ENCODE results near the gene DIS3. TPM values are rescaled to one million over a fixed set of nuclear protein-coding genes. Genes with fewer than 3 reads are reported as not detected.
"Not testable (repeated sequence)": the region's sequence is repeated elsewhere in the genome, so short reads cannot be mapped to it uniquely, and the experiment has no call there.

Gene DIS3, protein sequence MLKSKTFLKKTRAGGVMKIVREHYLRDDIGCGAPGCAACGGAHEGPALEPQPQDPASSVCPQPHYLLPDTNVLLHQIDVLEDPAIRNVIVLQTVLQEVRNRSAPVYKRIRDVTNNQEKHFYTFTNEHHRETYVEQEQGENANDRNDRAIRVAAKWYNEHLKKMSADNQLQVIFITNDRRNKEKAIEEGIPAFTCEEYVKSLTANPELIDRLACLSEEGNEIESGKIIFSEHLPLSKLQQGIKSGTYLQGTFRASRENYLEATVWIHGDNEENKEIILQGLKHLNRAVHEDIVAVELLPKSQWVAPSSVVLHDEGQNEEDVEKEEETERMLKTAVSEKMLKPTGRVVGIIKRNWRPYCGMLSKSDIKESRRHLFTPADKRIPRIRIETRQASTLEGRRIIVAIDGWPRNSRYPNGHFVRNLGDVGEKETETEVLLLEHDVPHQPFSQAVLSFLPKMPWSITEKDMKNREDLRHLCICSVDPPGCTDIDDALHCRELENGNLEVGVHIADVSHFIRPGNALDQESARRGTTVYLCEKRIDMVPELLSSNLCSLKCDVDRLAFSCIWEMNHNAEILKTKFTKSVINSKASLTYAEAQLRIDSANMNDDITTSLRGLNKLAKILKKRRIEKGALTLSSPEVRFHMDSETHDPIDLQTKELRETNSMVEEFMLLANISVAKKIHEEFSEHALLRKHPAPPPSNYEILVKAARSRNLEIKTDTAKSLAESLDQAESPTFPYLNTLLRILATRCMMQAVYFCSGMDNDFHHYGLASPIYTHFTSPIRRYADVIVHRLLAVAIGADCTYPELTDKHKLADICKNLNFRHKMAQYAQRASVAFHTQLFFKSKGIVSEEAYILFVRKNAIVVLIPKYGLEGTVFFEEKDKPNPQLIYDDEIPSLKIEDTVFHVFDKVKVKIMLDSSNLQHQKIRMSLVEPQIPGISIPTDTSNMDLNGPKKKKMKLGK
- 10 to 100 TPM; 21.6 to 41.1 (median 36.8) TPM for polyA plus RNA-seq (ENCODE audit: insufficient read depth in 1 of 5, insufficient read length in 5 of 5, low replicate concordance in 1 of 5)
- long read RNA-seq, donor 1, full-length matches to known transcripts, result 1 of 8 reads
- long read RNA-seq, donor 1, partial matches to known transcripts, result 7 of 8 reads
- long read RNA-seq, donor 1, other reads (novel, unspliced or antisense), result 0 of 8 reads
- long read RNA-seq, donor 2, full-length matches to known transcripts, result 2 of 2 reads
- long read RNA-seq, donor 2, partial matches to known transcripts, result 0 of 2 reads
- long read RNA-seq, donor 2, other reads (novel, unspliced or antisense), result 0 of 2 reads
- long read RNA-seq, donor 3, full-length matches to known transcripts, result 4 of 27 reads
- long read RNA-seq, donor 3, partial matches to known transcripts, result 23 of 27 reads
- long read RNA-seq, donor 3, other reads (novel, unspliced or antisense), result 0 of 27 reads
- long read RNA-seq, donor 4, partial matches to known transcripts, result 0 of 1 reads
- long read RNA-seq, donor 4, other reads (novel, unspliced or antisense), result 0 of 1 reads
- long read RNA-seq, donor 5, full-length matches to known transcripts, result 2 of 11 reads
- long read RNA-seq, donor 5, partial matches to known transcripts, result 9 of 11 reads
- long read RNA-seq, donor 5, other reads (novel, unspliced or antisense), result 0 of 11 reads
- long read RNA-seq, donor 6, full-length matches to known transcripts, result 6 of 6 reads
- long read RNA-seq, donor 6, partial matches to known transcripts, result 0 of 6 reads
- long read RNA-seq, donor 6, other reads (novel, unspliced or antisense), result 0 of 6 reads
- long read RNA-seq, donor 7, partial matches to known transcripts, result 32 of 32 reads
- long read RNA-seq, donor 7, other reads (novel, unspliced or antisense), result 0 of 32 reads
- long read RNA-seq, donor 8, partial matches to known transcripts, result 13 of 19 reads
- long read RNA-seq, donor 8, other reads (novel, unspliced or antisense), result 5 of 19 reads

DNA sequence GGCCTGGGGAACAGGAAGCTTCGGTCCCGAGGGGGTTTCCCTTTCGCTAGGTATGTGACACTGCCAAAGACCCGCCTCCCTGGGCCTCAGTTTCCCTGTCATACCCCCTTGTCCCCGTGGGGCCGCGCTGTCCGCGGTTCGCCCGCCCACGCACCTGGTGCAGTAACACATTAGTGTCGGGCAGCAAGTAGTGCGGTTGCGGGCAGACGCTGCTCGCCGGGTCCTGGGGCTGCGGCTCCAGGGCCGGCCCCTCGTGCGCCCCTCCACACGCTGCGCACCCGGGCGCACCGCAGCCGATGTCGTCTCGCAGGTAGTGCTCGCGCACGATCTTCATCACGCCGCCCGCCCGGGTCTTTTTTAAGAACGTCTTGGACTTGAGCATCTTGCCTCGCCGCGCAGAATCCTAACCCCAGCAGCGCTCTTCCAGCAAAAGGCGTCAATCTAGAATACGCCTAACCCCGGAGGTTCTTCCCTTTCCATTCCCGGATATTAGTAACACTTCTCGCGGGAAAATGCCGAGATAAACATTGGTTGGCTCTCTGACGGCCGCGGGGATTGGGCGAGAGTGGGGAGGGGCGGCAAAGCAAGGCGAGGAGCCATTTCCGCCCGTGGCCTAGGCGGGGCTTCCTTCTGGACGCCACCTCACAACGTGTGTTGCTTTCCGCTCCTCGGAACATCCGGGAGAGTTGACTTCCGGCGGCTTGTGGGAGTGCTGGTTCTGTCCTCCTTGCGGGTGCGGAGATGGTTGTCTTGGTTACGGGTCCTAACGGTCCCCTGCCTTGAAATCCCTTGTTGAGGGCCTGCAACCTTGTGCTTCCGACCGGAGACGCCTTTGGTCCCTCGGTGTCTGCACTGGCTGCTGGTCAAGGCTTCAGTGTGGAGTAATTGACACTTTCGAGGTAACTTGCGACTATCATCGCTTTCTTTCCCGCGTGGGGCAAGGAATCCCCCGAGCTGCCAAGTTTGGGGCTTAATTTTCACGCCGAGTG is at the start of gene DIS3, which contains the start of gene PIBF1:
TSS of gene DIS3 (minus strand) at position 450 of the 989 bp plus-strand sequence. CDS start at position 382, 68 bp downstream.
TSS of gene PIBF1 (plus strand) at position 683 of the 989 bp plus-strand sequence. CDS start 1,337 bp downstream, outside the sequence.
- DNase-seq, result peak; percentile 96 to 97

DNA sequence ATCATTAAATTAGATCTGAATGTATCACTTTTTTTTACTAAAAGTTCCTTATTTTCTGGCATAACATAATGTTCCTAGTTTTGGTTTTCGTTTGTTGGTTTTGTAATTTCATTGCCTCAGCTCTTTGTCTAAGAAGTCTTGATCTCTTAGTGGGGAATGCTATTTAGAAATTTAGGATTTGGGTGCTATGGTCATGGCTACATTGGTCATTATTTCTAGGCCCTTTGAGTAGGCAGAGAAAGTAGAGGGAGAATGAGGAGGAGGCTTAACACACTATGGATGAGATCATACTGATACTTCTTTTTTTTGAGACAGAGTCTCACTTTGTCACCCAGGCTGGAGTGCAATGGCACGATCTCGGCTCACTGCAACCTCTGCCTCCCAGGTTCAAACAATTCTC is 42.0 kb upstream of the DIS3 start:
- DNase-seq, result no peak

DNA sequence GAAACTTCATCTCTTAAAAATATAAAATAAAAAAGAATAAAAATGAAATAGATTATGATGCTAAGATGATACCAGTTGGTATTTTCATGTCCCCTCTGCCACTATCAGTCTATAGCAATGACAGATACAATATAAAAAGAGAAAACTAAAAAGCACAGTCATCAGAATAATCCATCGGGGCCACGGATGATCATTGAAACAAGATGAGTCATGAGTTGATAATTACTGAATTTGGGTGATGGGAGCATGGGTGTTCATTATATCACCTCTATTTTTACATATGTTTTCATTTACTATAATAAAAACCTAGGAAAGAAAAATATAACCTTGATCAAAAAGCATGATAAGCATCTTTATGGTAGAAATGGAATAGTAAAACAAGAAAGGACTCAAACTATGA is 41.4 kb upstream of the DIS3 start:
- DNase-seq, result no peak

DNA sequence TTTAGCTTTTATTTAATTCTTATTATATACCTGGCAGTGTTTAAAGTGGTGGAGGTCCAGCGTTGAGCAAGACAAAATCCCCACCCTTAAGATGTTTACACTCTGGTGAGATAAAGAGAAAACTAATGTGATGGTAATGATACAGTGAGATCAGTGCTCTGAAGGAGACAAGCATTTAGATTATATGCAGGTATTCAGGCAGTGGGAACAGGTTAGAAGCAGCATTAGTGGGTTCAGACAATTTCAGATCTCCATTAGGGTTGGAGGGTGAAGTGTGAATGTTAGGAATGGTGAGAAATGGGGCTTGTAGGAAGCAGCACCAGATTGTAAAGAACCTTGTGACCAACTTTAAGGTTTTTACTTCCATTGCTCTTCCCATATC is 39.2 kb upstream of the DIS3 start:
- DNase-seq, result no peak

DNA sequence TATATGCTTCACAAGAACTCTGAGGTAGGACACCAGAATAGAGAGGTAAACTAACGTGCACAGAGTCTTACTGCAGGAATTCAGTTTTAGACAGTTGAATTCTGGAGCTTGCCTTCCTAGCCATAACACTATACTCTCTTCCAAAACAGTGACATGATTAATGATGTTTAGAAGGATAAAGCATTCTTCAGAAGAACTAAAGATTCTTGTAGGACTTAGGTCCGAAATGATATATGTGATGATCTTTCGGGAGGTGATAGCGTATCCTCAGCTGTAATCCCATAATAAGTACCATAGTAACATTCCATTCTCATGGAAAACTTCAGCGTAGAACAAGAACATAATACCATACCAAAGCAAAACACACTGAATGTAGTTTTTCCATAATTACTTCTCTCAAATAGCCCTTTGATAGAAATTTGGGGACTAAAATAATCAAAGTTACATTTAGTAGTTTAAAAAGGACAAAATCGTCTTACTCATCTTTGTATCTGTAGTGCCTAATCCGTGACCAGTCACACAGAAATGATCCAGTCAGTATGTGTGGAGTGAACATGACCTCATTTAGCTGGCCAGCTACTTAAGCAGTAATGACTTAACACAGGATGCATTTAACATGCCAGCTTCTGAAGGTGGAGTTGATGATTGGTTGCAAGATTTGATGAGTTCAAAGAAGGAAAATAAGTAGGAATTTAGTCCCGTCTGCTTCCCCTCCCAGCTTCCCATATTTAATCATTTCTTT is 38.6 kb upstream of the DIS3 start:
- DNase-seq, result no peak

DNA sequence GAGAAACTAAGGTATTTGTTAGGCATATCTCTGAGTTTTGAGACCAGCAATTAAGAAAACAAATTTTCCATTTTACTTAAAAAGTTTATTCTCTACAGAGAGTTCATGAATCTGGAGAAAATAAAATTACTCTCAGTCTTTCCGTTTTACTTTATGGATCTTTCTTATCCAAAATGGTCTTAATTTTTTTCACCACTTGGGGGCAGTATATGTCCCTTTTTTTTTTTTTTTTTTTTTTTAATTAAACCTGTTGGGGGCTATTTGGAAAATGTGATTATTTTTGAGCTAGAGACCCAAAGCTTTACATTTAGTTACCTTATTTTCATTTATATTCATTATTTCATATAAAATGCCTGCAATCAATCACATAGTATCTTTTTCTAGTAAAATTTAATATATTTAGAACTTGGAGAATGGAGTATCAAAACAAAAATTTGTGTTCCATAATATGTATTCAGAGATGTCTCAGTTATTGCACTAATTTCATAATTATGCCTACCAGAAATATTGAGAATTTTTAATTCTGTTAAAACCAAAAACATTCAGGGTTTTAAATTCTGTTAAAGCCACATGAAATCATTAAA is 27.3 kb upstream of the DIS3 start:
- no peak for DNase-seq

DNA sequence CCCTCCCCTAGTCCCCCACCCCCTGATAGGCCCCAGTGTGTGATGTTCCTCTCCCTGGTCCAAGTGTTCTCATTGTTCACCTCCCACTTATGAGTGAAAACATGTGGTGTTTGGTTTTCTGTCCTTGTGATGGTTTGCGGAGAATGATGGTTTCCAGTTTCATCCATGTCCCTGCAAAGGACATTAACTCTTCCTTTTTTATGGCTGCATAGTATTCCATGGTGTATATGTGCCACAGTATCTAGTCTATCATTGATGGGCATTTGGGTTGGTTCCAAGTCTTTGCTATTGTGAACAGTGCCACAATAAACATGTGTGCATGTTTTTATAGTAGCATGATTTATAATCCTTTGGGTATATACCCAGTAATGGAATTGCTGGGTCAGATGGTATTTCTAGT is 24.8 kb upstream of the DIS3 start:
- not testable (repeated sequence) for DNase-seq

DNA sequence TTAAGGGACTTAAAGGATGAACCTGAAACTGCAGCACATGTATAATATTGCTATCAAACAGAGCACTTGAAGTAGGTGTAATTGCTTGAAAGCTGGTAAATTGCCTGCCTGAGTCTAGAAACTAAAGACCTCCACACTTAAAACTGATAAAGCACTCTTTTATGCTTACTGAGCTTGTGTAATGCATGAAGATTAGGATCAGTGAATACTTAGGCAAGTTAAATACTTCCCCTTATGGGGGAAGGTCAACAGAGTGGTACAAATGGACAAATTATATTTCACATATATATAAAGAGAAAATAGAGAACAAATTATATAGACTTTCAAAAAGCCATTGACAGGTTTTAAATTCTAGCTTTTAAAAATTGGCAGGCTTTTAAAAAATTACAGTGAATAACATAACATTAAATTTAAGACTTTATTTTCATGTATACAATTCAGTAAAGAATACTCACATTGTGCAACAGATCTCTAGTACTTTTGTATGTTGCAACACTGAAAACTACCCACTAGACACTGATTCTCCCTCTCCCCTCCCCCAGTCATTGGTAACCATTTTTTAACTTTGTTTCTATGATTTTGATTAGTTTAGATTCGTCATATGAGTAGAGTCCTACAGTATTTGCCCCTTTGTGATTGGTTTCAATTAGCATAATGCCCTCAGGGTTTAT is 24.1 kb upstream of the DIS3 start:
- no peak for DNase-seq

DNA sequence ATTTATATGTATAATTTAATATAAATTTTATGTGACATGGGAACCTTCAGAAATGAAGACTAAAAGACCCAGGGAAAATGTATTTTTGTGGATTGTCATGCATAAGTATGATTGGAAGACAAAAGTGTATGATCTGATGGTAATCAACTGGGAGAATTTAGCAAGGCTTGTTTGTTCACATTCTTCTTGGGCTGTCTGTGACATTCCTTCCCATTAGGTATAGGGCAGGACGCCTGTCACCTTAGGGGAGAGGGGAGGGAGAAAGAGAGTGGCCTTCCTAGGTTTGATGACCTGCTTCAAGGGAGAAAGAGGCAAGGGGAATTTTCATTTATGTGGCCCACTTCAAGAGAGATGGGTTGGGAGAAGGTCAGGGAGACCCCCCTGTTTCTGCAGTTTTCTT is 22.6 kb upstream of the DIS3 start:
- DNase-seq, result no peak

DNA sequence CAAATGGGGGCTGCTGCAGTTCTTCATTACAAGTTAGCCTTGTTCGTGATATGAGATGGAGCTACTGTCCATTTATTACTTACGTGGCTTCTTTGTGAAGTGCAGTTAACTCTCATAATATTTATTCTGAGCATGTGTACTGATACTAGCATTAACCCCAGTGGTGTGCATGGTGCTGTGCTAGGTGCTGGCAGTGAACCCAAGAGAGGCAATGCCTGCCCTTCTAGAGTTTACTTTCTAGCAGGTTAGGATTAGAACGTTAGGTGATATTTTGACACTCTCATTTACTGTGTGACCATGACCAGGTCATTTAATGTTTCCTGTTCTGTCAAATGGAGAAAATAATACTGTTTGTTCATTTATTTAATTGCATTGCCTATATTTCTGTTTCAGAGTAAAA is 17.1 kb upstream of the DIS3 start:
- no peak for DNase-seq

DNA sequence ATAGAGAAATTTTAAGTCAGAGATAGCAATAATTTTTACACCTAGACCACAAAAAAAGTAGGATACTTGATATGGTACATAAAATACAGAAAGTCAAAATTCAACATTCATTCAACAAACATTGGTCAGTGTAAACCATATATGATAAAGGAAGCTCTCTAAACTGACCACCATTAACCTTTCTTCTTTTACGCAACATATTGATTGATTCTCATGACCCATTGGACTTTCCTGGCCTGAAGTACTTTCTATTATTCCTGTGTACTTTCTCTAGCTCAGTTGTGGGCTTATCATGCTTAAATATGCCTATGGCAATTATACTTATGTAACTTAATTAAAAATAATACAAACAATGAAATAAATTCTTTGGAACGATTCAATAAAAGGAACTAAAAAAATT is 10.9 kb upstream of the DIS3 start:
- no peak for DNase-seq

DNA sequence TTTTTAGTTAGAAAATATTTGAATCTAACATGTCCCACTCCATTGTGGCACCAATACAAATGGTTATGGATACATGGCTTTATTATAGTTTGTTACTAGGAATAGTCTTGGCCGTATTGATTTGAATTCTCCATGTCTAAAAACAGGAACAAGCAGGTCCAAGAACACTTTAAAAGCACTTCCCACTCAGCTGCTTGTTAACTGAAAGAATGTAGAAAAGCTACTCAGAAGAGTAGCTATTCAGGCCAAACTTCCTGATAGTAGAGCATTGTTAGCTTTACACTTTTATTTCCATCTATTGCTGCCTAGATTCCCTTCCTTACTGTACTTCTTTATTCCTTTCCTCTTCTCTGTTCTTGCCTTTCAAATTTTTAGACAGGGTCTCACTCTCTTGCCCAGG is 7.1 kb upstream of the DIS3 start:
- no peak for DNase-seq

DNA sequence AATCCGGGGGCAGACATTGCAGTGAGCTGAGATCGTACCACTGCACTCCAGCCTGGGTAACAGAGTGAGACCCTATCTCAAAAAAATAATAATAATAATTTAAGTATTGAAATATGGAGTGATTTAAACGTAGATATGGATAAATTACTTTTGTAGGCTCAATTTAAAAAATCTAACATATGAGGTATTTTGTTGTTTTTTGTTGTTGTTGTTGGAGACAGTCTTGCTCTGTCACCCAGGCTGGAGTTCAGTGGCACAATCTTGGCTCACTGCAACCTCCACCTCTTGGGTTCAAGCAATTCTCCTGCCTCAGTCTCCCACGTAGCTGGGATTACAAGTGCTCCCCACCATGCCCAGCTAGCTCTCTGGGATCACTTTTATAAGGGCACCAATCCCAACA is 3.0 kb upstream of the DIS3 start:
- DNase-seq, result not testable (repeated sequence)

DNA sequence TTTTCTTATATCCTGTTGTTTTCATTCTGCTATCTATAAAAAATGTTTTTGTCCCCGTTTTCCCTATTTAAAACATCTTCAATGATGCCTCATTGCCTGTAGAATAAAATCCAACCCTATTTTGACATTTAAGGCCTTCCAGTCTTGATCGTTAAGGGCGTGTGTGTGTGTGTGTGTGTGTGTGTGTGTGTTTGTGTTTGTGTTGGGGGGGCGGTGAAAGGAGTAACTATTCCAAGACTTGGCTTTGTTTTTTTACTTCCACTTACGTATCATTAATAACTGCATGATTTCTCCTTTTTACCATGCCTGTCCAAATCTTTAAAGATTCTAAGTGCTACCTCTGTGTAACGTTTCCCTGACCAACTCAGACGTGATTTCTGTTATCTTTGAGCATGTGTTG is 1.0 kb upstream of the DIS3 start:
- no peak for DNase-seq

DNA sequence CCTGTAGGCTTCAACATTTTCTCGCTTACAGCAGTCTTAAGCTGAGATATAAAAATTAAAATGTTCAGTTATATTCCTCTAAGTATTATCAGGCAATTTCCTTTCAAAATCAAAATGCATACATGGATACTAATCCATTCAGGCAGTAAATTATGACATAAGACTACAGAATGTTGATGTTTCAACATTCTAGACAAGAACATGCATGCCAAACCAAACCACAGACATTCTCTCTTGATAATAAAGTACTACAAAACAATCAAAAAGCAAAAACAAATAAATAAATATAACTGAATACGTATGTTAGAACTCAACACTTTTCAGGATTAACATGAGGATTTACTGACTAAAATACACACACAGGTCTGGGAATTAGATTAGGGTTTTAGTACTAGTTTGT is 7.7 kb downstream of the DIS3 start:
- DNase-seq, result no peak

DNA sequence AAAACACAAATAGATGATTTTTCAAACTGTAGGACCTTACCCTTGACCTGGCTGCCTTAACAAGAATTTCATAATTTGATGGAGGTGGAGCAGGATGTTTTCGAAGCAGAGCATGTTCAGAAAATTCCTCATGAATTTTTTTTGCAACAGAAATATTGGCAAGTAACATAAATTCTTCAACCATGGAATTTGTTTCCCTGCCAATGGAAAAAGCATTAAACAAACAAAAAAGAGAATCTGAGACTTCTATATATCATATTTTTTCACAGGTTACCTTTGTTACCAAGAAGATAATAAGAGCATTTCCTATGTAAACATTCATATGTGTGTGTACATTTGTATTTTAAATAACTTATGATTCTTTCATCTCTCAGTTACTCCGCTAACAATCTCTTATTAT is 18.3 kb downstream of the DIS3 start:
- DNase-seq, result no peak

DNA sequence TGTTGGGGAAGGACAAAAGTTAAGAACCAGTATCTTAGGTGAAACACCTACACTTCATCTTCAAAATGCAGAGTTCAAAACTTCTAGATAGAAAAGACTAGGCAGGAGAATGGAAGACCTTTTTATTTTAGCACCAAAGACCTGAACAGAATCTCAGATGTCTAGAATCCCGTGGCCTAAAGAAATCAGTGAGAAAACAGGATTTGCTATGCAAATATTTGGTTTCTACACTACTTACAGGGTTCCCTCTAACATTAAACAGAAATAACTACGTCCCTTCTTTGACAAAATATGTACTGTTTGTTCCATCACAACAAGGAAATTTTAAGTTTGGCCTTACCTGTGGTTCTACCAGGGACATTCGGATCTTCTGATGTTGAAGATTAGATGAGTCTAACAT is 21.5 kb downstream of the DIS3 start:
- DNase-seq, result no peak
